Activated CD8-positive, alpha-beta memory T cell treated with anti-CD3 and anti-CD28 coated beads, Interleukin-2, amount 50 U/mL, for 48 hours (primary cell): ENCODE measurements around the gene TMTC1.
"Not testable (repeated sequence)": the region's sequence is repeated elsewhere in the genome, so short reads cannot be mapped to it uniquely, and the experiment has no call there.

Experiments used
- DNase-seq: peaks from one replicate; pipeline ENCODE4 v3.0.0-alpha.2; 2020

The TMTC1 gene

DNA sequence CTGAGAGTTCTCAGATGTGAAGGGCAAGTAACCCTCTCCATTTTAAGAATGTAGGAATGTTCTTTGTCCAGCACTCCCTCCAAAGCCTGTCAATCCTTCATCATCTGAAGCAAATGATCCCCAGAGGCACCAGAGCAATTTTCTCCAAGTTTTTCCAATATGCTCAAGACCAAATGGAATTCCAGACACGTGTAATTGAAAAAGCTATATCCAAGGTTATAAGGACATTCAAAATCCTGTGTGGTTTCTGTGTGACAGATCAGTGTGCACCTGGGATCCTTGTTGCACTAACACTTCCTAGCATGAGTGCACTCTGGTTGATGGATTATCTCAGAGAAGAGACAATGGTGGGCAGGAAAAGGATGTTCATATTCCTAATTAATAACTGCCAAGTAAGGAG lies 220.7 kb downstream of the TMTC1 start:
- no peak for DNase-seq

DNA sequence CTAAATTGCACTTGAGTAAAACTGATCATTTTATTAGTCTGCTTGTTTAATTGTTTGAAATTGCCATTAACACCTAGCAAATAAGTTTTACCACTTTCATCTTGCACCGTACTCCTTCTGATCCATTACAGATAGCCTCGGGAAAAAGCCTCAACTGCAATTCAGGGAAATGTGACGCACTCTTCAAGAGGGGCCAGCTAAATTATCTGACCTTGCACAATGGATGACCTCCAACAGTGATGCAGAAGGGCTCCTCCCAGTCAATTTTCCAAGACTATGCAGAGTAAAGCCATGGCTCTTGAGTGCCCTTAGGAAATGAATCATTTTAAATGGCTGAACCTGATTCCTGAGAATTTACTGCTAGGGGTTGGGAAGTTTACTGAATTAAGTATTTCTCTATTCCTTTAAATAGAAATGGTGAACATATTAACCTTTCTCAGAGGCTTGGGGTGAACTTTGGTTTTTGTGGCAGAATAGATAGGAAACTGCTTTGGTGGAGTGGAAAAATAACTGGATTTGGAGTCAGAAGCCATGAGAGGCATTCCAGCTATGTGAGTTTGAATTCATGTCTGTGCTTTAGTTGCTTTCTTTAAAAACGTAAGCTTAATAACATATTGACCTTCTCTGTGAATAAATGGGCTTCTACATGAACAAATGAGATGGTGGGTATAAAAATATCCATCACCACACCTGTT lies 221.5 kb downstream of the TMTC1 start:
- DNase-seq: no peak

DNA sequence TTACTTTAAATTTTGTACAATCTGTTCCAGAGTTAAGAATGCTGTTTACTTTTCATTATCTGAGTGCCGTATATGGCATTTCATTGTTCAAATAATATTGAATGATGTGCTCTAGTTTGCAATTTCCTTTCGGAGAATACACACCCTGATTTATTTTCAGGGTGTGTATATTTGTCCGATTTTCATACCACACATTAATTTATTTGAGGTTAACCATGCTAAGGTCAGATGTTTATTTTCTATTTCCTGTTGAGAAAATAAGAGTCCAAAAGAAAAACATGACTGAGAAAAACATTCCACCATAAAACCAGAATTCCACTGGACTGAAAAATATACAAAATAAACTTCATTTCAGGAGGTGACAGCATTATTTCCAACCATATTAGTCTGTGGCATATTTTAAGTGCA lies 222.1 kb downstream of the TMTC1 start:
- DNase-seq: no peak

DNA sequence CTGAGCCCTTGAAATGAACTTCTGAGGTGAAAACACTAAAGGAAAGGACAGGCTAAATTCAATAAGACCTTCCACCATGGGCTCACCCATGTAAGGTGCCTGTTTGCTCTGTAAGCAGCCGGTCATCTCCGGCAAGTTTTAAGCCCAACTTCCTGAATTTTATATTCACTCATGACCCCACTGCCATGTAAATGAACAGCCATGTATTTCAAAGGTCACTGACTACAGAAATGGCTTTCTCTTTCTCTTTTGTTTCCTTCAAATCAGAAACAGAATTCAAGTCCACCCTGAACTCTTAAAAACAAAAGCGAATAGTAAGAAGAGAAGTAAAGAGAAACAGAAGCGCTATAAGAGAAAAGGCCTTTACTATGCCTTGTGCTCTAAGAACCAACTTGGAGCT lies 224.5 kb downstream of the TMTC1 start:
- no peak for DNase-seq

- no peak for DNase-seq
Observed at GRCh38 chr12:29556363-29556762, 227.4 kb downstream of the TMTC1 start.

DNA sequence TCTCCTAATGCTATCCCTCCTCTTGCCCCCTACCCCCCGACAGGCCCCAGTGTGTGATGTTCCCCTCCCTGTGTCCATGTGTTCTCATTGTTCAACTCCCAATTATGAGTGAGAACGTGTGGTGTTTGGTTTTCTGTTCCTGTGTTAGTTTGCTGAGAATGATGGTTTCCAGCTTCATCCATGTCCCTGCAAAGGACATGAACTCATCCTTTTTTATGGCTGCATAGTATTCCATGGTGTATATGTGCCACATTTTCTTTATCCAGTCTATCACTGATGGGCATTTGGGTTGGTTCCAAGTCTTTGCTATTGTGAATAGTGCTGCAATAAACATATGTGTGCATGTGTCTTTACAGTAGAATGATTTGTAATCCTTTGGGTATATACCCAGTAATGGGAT lies 228.3 kb downstream of the TMTC1 start:
- DNase-seq: not testable (repeated sequence)

DNA sequence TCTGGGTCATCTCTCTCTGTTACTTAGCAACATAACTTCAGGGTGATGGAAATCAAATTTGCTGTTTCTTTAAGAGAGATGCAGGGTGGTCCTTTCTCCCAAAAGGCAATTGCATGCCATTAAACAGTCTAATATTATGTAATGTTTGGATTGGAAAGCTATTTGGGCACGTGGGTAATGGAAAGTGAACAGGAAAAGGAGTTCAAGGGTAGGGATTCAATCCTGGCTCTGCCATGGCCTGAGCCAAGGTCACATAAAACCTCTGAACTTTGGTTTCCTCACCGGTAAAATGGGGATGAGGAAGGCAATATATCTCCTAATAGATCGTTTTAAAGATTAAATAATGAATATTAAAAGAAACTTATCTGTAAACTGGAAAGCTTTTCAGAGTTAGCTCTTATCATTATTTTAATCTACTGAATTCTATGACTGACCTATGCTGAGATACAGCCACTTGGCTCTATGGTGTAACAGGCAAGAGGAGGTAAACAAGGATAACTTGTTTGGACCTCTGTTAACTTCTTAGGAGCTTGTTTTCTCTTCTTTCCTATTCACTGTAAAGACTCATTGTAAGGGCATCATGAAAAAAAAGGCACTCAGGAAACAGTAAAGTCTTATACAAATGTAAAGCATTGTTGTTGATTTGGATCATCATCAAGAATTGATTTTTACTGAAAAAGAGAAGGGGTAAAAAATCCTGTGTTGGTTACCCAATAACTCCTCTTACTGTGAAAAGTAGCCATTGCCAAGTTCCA lies 230.6 kb downstream of the TMTC1 start:
- no peak for DNase-seq

GRCh38 chr12:29552324-29552927 lies 231.3 kb downstream of the TMTC1 start:
- peak; percentile 82 for DNase-seq

DNA sequence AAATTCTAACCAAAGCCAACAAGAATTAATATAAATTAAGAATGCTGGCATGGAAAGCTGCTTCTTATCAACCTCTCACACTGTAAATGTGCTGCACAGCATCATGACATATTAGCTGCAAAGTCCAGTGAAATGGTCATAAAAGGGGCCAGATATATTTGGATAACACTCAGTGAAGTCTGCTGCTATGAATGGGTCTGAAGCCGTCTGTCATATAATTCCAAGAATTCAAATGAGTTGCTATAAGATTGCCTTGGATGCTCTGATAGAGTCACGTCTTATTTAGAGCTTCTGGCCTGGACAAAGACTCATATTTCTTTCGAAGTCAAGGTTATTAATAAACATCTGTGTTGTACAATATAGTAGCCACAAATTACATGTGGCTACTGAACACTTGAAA lies 231.9 kb downstream of the TMTC1 start:
- no peak for DNase-seq

- no peak for DNase-seq
Observed at GRCh38 chr12:29547864-29548263, 235.9 kb downstream of the TMTC1 start.

DNA sequence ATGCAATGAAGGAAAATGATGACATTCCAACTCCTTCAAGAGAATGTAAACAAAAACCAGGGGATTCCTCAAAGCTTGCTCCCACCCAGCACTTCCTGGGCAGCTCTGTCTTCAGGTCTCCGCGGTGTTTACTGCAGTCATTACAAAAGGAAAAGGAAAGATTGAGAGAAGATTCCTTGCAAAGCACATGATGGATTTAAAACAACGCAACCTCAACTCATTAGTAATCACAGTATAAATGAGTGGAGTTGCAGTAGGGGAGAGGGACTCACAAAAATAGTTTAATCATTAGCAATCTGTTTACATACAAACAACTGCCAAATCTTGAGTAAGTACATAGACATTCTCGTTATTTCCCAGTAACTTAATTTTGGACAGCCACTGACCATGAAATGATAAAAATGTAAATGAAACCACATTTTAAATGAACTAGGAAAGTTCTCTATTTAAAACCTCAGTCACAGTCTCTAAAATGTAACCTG lies 236.6 kb downstream of the TMTC1 start:
- DNase-seq: no peak

DNA sequence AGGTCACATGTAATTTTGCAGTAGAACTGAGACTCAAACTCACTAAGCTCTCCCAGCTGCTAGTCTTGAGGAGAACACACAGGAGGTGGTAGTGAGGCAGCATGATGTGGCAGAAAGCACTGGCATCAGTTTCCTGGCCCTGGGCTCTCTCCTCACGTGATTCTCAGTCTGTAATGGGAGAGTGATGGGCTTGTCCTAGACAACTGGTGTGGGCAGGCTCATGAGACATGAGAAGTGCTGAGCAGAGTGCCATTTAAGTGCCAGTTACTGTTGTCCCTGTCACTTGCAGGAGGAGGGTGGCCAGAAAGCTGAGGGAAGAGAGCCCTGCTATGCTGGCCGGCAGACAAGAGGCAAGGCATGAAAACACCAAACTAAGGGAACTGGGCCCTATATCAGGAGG lies 237.7 kb downstream of the TMTC1 start:
- DNase-seq: no peak

- no peak for DNase-seq
Observed at GRCh38 chr12:29545102-29545467, 238.7 kb downstream of the TMTC1 start.

GRCh38 chr12:29544428-29545101 lies 239.2 kb downstream of the TMTC1 start:
- no peak for DNase-seq

DNA sequence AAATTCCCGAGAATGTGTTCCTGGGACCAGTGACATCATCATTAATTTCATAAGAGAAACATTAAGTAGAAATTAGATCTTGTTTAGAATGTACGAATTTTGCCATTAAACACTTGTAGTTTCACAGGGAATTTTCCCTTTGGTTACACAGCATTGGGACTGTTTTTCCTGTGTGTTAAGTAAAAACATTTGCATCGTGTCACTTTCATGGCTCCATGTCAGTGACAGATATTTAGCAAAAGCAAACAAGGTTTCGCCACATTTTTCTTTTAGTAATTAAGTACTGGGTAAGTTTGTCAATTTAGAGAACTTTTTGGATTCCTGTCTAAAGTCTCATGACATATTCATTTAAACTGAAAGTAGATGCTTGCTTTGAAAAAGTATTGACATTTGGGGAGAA lies 240.7 kb downstream of the TMTC1 start:
- no peak for DNase-seq

- DNase-seq: no peak
Observed at GRCh38 chr12:29537298-29537697, 246.4 kb downstream of the TMTC1 start.

- DNase-seq: no peak
Observed at GRCh38 chr12:29534935-29535334, 248.8 kb downstream of the TMTC1 start.

DNA sequence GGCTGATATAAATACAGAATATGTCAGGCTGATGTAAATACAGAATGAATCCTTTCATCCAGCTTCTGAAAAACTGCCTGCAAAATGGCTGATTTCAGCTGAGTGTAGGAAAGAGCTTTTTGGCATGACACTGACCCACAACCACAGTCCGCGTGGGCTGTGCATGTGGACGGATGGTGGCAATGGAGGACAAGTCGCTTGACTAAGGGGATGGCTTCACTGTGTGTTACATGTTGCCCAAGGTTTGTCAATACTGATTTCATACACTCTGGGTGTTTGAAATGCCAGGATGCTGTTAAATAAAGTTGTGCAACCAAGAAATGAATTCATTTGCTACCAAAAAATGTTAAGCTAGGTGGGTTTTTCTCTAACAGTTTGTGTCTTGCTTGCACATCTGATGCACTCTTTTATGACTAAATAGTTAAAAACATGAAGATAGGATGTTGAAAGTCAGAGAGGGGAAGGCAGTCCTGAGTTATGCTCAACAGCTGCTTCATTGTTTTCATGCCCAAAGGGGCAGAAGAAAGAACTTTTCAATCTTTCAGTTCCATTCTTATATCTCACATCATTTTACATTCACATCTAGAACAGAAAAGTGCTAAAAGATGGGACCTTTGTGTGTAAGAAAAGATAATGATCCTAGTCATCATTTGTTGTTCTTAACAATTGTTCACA lies 249.8 kb downstream of the TMTC1 start:
- DNase-seq: no peak

DNA sequence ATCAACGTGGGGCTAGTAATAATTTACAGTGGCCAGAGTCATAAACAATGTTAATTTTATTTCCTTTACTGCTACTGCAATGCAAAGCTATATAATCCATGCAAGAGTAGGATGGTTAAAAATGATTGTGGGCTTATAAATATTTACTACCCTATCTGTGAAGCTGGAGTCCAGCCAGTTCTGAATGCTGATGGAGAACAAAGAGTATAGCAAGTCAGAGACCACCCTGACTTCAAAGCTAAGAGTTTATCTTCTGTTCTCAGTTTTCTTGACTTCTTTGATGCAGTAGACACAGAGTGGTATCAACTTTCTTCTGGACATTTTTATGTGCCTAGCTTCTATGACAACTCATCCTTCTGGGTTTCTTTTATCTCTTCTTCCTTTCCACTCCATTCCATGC lies 252.3 kb downstream of the TMTC1 start:
- DNase-seq: no peak

DNA sequence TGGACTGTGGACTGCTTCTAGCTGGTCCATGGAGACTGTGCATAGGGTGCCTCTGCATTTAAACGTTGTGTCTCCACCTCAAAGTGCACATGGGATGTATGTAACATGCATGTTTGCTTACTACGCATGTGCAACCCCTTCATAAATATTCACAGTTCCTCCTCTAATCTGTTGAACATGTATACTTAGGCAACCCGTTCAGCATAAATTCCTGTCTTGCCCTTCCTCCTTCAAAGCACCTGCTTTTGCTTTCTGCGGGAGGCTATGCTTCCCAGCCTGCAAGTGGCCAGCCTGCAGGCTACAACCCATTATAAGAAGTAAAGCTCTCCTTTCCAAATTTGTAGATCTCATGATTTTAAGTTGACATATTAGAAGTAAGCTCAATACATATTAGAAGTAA lies 253.3 kb downstream of the TMTC1 start:
- DNase-seq: no peak

DNA sequence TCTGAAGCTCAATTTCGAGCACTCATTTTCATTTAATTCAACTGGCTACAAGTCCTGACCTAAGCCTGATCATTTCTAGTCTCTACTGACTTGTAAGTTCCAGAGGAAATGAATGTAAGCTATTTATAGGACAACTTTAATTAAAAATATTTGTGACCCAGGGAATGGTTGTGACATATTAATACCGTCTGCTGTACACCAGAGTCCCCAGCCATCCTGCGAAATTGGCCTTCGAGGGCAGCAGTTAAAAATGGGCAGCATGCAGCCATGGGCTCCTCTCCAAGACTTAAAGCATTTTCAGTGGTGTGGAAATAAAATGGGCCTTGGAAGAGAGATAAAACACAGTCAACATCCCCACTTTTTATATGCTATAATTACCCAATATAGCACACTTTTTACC lies 255.6 kb downstream of the TMTC1 start:
- no peak for DNase-seq

DNA sequence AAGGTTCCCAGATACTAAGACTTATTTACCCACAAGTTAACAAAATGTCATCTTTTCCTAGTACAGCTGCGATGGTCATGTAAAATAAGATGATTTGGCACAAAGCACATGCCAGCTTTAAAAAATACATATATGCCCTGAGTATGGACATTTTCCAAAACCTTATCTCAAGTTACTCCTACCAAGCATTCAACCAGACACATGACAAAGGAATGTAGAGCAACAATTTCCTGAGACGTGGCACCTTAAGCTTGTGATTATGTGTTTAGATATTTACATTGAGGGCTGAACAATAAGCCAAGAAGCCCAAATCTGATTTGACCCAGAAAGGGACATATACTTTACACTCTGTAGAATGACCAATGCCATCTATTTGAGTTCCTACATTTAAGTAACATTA lies 261.8 kb downstream of the TMTC1 start:
- no peak for DNase-seq

GRCh38 chr12:29519585-29520182 lies 264.1 kb downstream of the TMTC1 start:
- DNase-seq: no peak
